RWPE2 (cell line): Measurements from ENCODE around the gene WDR64.

Experiments
- ATAC-seq: fragments of 200-7000 bp; cut with Tn5 transposase; 3 replicates; pipeline ENCODE4 v1.9.1; 2021; ENCODE audit warnings: low read depth
- DNase-seq: peaks from one replicate; pipeline ENCODE4 v3.0.0-alpha.2; 2020; ENCODE audit warnings: low spot score
- H3K27ac ChIP-seq: fragments of 450-650 bp; 2 replicates; pipeline ENCODE4 v1.5.1; 2017; ENCODE audit warnings: mild to moderate bottlenecking; ENCODE audit not compliant: poor library complexity, severe bottlenecking
- H3K27me3 ChIP-seq: fragments of 250-450 bp; sonication (Bioruptor Pico); 2 replicates; pipeline ENCODE4 v1.5.1; 2021; ENCODE audit warnings: mild to moderate bottlenecking, moderate library complexity; ENCODE audit not compliant: insufficient read depth, poor library complexity, severe bottlenecking
- H3K36me3 ChIP-seq: fragments of 250-450 bp; sonication (Bioruptor Pico); 2 replicates; pipeline ENCODE4 v1.5.1; 2020; ENCODE audit warnings: low read depth, mild to moderate bottlenecking, moderate library complexity
- H3K4me1 ChIP-seq: fragments of 250-450 bp; sonication (Bioruptor Pico); 2 replicates; pipeline ENCODE4 v1.5.1; 2021; ENCODE audit warnings: mild to moderate bottlenecking, moderate library complexity; ENCODE audit not compliant: insufficient read depth, poor library complexity, severe bottlenecking
- H3K4me3 ChIP-seq: fragments of 250-450 bp; sonication (Bioruptor Pico); 2 replicates; pipeline ENCODE4 v1.5.1; 2021; ENCODE audit warnings: mild to moderate bottlenecking, moderate library complexity; ENCODE audit not compliant: severe bottlenecking
- H3K9me3 ChIP-seq: fragments of 250-450 bp; sonication (Bioruptor Pico); 2 replicates; pipeline ENCODE4 v1.5.1; 2021; ENCODE audit warnings: mild to moderate bottlenecking, moderate library complexity; ENCODE audit not compliant: severe bottlenecking
- CTCF ChIP-seq: fragments of 450-650 bp; IDR thresholded peaks from one replicate; pipeline ENCODE4 v1.5.1; 2017; ENCODE audit warnings: mild to moderate bottlenecking, moderate library complexity; ENCODE audit not compliant: poor library complexity, severe bottlenecking

WDR64 gene

GRCh38 chr1:241837901-241838300, 185.8 kb downstream of the WDR64 start:
- Histone ChIP-seq H3K4me1 (peaks cover 15% of the 10 kb centered on the region), H3K4me3 (no peak overlapping the region), H3K27me3 (no peaks in the 10 kb centered on the region), H3K9me3 (no peaks in the 10 kb centered on the region), H3K36me3 (no peaks in the 10 kb centered on the region), H3K27ac (no peak overlapping the region)
- TF ChIP-seq CTCF: no peak
- ATAC-seq (peak; percentile 51; the same call in 1 of the 3 replicates), DNase-seq (no peak)

GRCh38 chr1:241838897-241839296, 186.8 kb downstream of the WDR64 start:
- Histone ChIP-seq H3K4me1 (peaks cover 15% of the 10 kb centered on the region), H3K27me3 (no peaks in the 10 kb centered on the region), H3K9me3 (no peaks in the 10 kb centered on the region), H3K36me3 (no peaks in the 10 kb centered on the region), H3K4me3 (no peak overlapping the region), H3K27ac (no peak overlapping the region)
- no peak for TF ChIP-seq CTCF
- ATAC-seq (no peak), DNase-seq (no peak)

- no peaks in the 10 kb centered on the region for H3K36me3 ChIP-seq
- ATAC-seq: no peak
- H3K27ac ChIP-seq: no peak overlapping the region
- no peak for DNase-seq
- no peak for TF ChIP-seq CTCF
- no peaks in the 10 kb centered on the region for H3K27me3 ChIP-seq
- H3K4me3 ChIP-seq: no peak overlapping the region
- H3K4me1 ChIP-seq: peaks cover 15% of the 10 kb centered on the region
- H3K9me3 ChIP-seq: no peaks in the 10 kb centered on the region
Observed at GRCh38 chr1:241839369-241839979, 187.4 kb downstream of the WDR64 start.

- DNase-seq: no peak
- no peak for ATAC-seq
- Histone ChIP-seq H3K27ac (no peak overlapping the region), H3K4me1 (peaks cover 15% of the 10 kb centered on the region), H3K4me3 (no peak overlapping the region), H3K27me3 (no peaks in the 10 kb centered on the region), H3K36me3 (no peaks in the 10 kb centered on the region), H3K9me3 (no peaks in the 10 kb centered on the region)
- TF ChIP-seq CTCF: no peak
Observed at GRCh38 chr1:241840164-241840563, 188.1 kb downstream of the WDR64 start.

GRCh38 chr1:241841691-241842090, 189.6 kb downstream of the WDR64 start:
- H3K4me3 ChIP-seq: no peak overlapping the region
- no peak for TF ChIP-seq CTCF
- ATAC-seq (no peak), DNase-seq (no peak)
- no peaks in the 10 kb centered on the region for H3K36me3 ChIP-seq
- no peak overlapping the region for H3K27ac ChIP-seq
- H3K4me1 ChIP-seq: peaks cover 15% of the 10 kb centered on the region
- no peaks in the 10 kb centered on the region for H3K9me3 ChIP-seq
- H3K27me3 ChIP-seq: no peaks in the 10 kb centered on the region
